Kidney (tissue), 14 donors: ENCODE data around the gene SCAP. TPM values are rescaled to one million over a fixed set of nuclear protein-coding genes. Genes with fewer than 3 reads are reported as not detected.

Source experiments
- DNase-seq, 5 donors: peaks; one replicate each; pipeline ENCODE4 v3.0.0-alpha.2; 2013 to 2020
- FAIRE-seq: peaks from 2 replicates; lab custom pipeline; 2012; peaks lifted over from hg19 to GRCh38; lab: Jason Lieb, UNC
- H3K27ac ChIP-seq, 2 donors: one replicate each; pipeline ENCODE4 v1.7.0; 2013; ENCODE audit warnings: low read depth in 2 of 2, low read length in 2 of 2, inconsistent platforms in 1 of 2
- H3K27me3 ChIP-seq: one replicate; pipeline ENCODE4 v1.7.1; 2013; ENCODE audit warnings: low read length, inconsistent platforms; ENCODE audit not compliant: control insufficient read depth, insufficient read depth
- H3K36me3 ChIP-seq, 3 donors: one replicate each; pipeline versions ENCODE4 v1.7.0 to v1.7.1; 2013; ENCODE audit warnings: low read length in 3 of 3, control low read depth in 1 of 3, inconsistent platforms in 1 of 3; ENCODE audit not compliant: insufficient read depth in 3 of 3, control insufficient read depth in 2 of 3
- H3K4me1 ChIP-seq, 3 donors: one replicate each; pipeline versions ENCODE4 v1.7.0 to v1.7.1; 2013; ENCODE audit warnings: low read length in 3 of 3, inconsistent platforms in 1 of 3, low read depth in 1 of 3; ENCODE audit not compliant: control insufficient read depth in 2 of 3, insufficient read depth in 2 of 3
- H3K4me3 ChIP-seq, 3 donors: one replicate each; pipeline versions ENCODE4 v1.7.0 to v1.8.1; 2013; ENCODE audit warnings: low read length in 3 of 3, control low read depth in 1 of 3, inconsistent platforms in 1 of 3
- H3K9ac ChIP-seq, 3 donors: one replicate each; pipeline versions ENCODE4 v1.7.0 to v1.7.1; 2013; ENCODE audit warnings: low read length in 3 of 3, control low read depth in 1 of 3, inconsistent platforms in 1 of 3
- H3K9me3 ChIP-seq, 3 donors: one replicate each; pipeline versions ENCODE4 v1.7.0 to v1.7.1; 2013; ENCODE audit warnings: low read length in 3 of 3, control low read depth in 1 of 3, inconsistent platforms in 1 of 3; ENCODE audit not compliant: control insufficient read depth in 2 of 3, insufficient read depth in 1 of 3
- intact Hi-C: fragments of 100-400 bp; cut with DNase I; formaldehyde crosslinking; loops from one replicate; pipeline ENCODE4 v1.11.1; 2022
- polyA plus RNA-seq: library from polyadenylated mRNA; stranded (reverse); fragments of 350-450 nt; fragmentation: Illumina TruSeq; extraction: RNeasy Lipid Tissue Mini Kit (QIAGEN cat#74804); gene quantifications from one replicate; pipeline ENCODE4 v1.2.3, GENCODE V29; 2014; ENCODE audit warnings: low read depth, low replicate concordance; ENCODE audit not compliant: insufficient read depth
- total RNA-seq: library from RNA; stranded (reverse); fragmentation: NEBNext Ultra II Directional; extraction: Animal tissue kit (Norgen Biotek cat#: 25700); gene quantifications from one replicate; pipeline ENCODE4 v1.2.1, GENCODE V29; 2021
- TF ChIP-seq, protein P1 (sequence below): IDR thresholded peaks from 3 replicates; pipeline ENCODE4 v1.5.1; 2012; ENCODE audit warnings: mild to moderate bottlenecking, moderate library complexity, borderline replicate concordance; ENCODE audit not compliant: insufficient read depth; ENCODE audit errors: extremely low read depth
- donor health status: control.
- donor health status: control.
- donor health status: control.
- donor health status: control.
- donor health status: control.
- donor health status: DM: yes; HTN: yes; CAD: no.
- donor health status: Normal renal cell carcinoma (clear cell type).

The SCAP gene
- total and polyA plus RNA-seq, 2 donors from 2014 or later, result 47.3 to 85.1 TPM

- Histone ChIP-seq H3K4me3 (no peak overlapping the region), H3K27me3 (no peaks in the 10 kb centered on the region), H3K36me3 (no peaks in the 10 kb centered on the region), H3K9me3 (no peaks in the 10 kb centered on the region), H3K27ac (no peak overlapping the region), H3K4me1 (peaks cover 0 to 5% (median 3%) of the 10 kb centered on the region in 3 donors), H3K9ac (no peak overlapping the region)
- intact Hi-C loops, result no loop called here
- TF ChIP-seq, protein P1, sequence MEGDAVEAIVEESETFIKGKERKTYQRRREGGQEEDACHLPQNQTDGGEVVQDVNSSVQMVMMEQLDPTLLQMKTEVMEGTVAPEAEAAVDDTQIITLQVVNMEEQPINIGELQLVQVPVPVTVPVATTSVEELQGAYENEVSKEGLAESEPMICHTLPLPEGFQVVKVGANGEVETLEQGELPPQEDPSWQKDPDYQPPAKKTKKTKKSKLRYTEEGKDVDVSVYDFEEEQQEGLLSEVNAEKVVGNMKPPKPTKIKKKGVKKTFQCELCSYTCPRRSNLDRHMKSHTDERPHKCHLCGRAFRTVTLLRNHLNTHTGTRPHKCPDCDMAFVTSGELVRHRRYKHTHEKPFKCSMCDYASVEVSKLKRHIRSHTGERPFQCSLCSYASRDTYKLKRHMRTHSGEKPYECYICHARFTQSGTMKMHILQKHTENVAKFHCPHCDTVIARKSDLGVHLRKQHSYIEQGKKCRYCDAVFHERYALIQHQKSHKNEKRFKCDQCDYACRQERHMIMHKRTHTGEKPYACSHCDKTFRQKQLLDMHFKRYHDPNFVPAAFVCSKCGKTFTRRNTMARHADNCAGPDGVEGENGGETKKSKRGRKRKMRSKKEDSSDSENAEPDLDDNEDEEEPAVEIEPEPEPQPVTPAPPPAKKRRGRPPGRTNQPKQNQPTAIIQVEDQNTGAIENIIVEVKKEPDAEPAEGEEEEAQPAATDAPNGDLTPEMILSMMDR, result no peak
- DNase-seq (no peak), FAIRE-seq (no peak)
Measured at GRCh38 chr3:47479826-47480160, 4.1 kb upstream of the SCAP start.

DNA sequence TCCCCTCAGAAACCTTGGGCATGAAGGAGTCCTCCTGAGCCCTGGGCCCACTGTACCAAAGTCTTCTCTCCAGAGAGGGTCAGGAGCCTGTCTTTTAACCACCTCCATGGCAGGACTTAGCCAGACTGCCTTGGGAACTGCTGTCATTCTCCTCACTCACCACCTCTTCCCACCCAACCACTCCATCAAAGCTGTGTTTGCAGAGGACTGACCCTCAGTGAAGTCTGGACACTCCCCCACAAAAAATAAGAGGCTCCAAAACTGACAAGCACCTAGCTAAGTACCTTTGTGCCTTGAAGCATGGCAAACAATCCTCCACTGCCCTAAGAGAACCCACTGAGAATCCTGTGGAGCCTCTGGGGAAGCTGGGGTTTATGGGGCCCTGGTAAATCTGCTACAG lies 2.3 kb upstream of the SCAP start:
- Histone ChIP-seq H3K4me1 (peaks cover 0 to 10% (median 3%) of the 10 kb centered on the region in 3 donors), H3K9me3 (no peaks in the 10 kb centered on the region), H3K27ac (no peak overlapping the region), H3K36me3 (no peaks in the 10 kb centered on the region), H3K9ac (no peak overlapping the region), H3K27me3 (no peaks in the 10 kb centered on the region), H3K4me3 (no peak overlapping the region)
- intact Hi-C loops, result no loop called here
- no peak for FAIRE-seq
- TF ChIP-seq, protein P1, result no peak
- DNase-seq, result no peak

DNA sequence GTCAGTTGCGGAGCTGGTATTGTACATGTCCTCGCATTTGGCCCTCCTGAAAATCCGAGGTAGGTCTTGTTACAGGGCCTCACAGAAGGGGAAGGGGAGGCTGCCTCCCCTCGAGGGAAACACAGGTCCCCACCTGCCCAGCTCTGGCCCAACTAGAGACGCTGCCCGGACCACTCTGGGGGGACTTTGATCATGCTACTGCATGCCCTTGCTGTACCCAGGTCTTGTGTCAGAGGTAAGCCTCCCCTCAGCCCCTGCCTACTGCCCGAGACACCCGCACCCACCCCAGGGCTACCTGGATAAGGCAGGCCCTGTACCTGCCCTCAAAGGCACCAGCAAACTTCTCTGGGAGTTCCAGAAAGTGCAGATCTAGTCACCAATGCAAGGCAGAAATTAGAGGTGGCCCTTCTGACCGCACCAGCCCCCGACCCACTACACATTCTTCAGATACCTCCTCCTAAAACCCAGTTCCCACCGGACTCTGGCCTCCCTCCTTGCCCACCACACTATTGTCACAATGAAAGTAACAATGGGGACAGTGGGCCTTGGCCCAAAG lies 981 bp upstream of the SCAP start:
- peak overlapping the region in 2 of 3 donors; percentile 15 to 35 for H3K9ac ChIP-seq
- intact Hi-C loops, result no loop called here
- no peaks in the 10 kb centered on the region for H3K9me3 ChIP-seq
- DNase-seq (peak in 1 of 5 donors; percentile 48), FAIRE-seq (no peak)
- no peak overlapping the region for H3K27ac ChIP-seq
- H3K27me3 ChIP-seq, result no peaks in the 10 kb centered on the region
- no peaks in the 10 kb centered on the region for H3K36me3 ChIP-seq
- peaks cover 0 to 11% (median 3%) of the 10 kb centered on the region in 3 donors for H3K4me1 ChIP-seq
- TF ChIP-seq, protein P1, result no peak
- H3K4me3 ChIP-seq, result peak overlapping the region in 2 of 3 donors; percentile 71 to 75

- Histone ChIP-seq H3K9ac (peak overlapping the region; percentile 18 to 51 (median 35)), H3K36me3 (no peaks in the 10 kb centered on the region), H3K4me3 (peak overlapping the region; percentile 67 to 75 (median 71)), H3K27me3 (no peaks in the 10 kb centered on the region), H3K9me3 (no peaks in the 10 kb centered on the region), H3K27ac (peak overlapping the region; percentile 40 to 80), H3K4me1 (peaks cover 0 to 11% (median 3%) of the 10 kb centered on the region in 3 donors)
- TF ChIP-seq, protein P1, result no peak
- intact Hi-C loops, result no loop called here
- no peak for DNase-seq
- FAIRE-seq, result no peak
Measured at GRCh38 chr3:47476330-47476626, 537 bp upstream of the SCAP start.
